ENCODE measurements around the gene STAG1. TPM values are rescaled to one million over a fixed set of nuclear protein-coding genes. Genes with fewer than 3 reads are reported as not detected.
"Not testable (repeated sequence)": the region's sequence is repeated elsewhere in the genome, so short reads cannot be mapped to it uniquely, and the experiment has no call there.

Gene STAG1
- total RNA-seq, 1 donor from 2014 or later, result 24.1 TPM

DNA sequence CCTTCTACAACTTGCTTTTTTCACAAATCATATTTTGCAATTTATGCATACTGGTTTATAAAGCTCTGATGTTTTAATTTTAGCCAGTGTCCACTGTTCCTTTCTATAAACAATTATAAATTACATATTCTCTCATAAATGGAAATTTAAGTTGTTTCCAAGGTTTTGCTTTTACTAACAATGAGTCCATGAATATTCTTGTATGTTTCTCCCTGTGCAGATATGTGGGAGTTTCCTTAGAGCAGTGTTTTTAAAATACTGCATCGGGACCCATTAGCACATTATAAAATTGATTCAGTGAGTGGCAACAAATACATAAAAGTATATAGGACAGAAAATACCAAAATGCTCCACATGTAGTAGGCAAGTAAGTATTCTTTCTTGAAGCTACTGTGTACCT is 266.4 kb downstream of the STAG1 start:
- H3K4me3 Mint-ChIP-seq (ENCODE audit: unreplicated experiment), result no peak overlapping the region
- FAIRE-seq, result no peak

GRCh38 chr3:136476280-136476679 is 275.9 kb downstream of the STAG1 start:
- Mint-ChIP-seq H3K9me3 (ENCODE audit: unreplicated experiment) (no peaks in the 10 kb centered on the region), H3K4me1 (ENCODE audit: low read depth, unreplicated experiment) (no peaks in the 10 kb centered on the region), H3K36me3 (ENCODE audit: low read depth, unreplicated experiment) (peaks cover 13% of the 10 kb centered on the region)

More for the DNA sequence above, 266.4 kb downstream of the STAG1 start:
- Histone ChIP-seq H3K9ac (ENCODE audit: low read length) (no peak overlapping the region), H3K79me2 (ENCODE audit: insufficient read depth, low read length) (no peaks in the 10 kb centered on the region), H3K27me3 (ENCODE audit: insufficient read depth, low read length) (no peaks in the 10 kb centered on the region), H3K9me3 (ENCODE audit: insufficient read depth, low read depth, low read length) (no peaks in the 10 kb centered on the region), H3K27ac (ENCODE audit: low read depth, low read length) (no peak overlapping the region), H3K4me2 (ENCODE audit: low read length) (no peak overlapping the region), H3K4me1 (ENCODE audit: insufficient read depth, low read length) (no peaks in the 10 kb centered on the region), H4K20me1 (ENCODE audit: insufficient read depth, low read length) (no peaks in the 10 kb centered on the region), H2AFZ (ENCODE audit: low read depth, low read length) (no peak overlapping the region), H3K36me3 (ENCODE audit: insufficient read depth, low read length) (no peaks in the 10 kb centered on the region), H3K4me3 (ENCODE audit: insufficient read depth, low read depth, low read length) (no peak overlapping the region)
- Mint-ChIP-seq H3K4me1 (ENCODE audit: low read depth, unreplicated experiment) (no peaks in the 10 kb centered on the region), H3K27ac (ENCODE audit: unreplicated experiment) (no peak overlapping the region), H3K9me3 (ENCODE audit: unreplicated experiment) (no peaks in the 10 kb centered on the region), H3K27me3 (ENCODE audit: low read depth, unreplicated experiment) (no peaks in the 10 kb centered on the region), H3K36me3 (ENCODE audit: low read depth, unreplicated experiment) (peaks cover 7% of the 10 kb centered on the region)
- DNase-seq (ENCODE audit: low read depth), result no peak
- TF ChIP-seq CTCF (IDR thresholded peaks at IDR 0.05; ENCODE audit: insufficient read depth, low read depth, low read length), result no peak
- TF ChIP-seq EZH2 (IDR thresholded peaks at IDR 0.05; ENCODE audit: insufficient read depth, low read length), result no peak

DNA sequence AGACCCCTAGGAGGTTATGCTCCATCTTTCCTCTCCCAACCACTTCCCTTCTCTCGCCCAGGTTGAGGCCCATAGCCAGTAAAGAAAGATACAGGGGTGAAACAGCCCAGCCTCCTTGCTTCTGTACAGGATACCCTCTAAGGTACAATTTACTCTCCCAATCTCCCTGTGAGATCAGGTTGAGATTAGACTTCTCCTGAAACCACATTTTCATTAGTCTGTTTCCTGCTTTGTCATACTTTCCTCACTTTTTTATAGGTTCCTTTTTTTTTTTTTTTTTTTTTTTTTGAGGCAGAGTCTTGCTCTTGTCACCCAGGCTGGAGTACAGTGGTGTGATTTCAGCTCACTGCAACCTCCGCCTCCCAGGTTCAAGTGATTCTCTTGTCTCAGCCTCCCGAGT is 277.3 kb downstream of the STAG1 start:
- not testable (repeated sequence) for FAIRE-seq; H3K4me3 ChIP-seq (ENCODE audit: insufficient read depth, low read depth, low read length); H3K4me3 Mint-ChIP-seq (ENCODE audit: unreplicated experiment); H2AFZ ChIP-seq (ENCODE audit: low read depth, low read length); H3K27me3 ChIP-seq (ENCODE audit: insufficient read depth, low read length); H3K4me1 Mint-ChIP-seq (ENCODE audit: low read depth, unreplicated experiment); H3K9me3 Mint-ChIP-seq (ENCODE audit: unreplicated experiment); H3K9me3 ChIP-seq (ENCODE audit: insufficient read depth, low read depth, low read length); H3K36me3 ChIP-seq (ENCODE audit: insufficient read depth, low read length); H3K4me2 ChIP-seq (ENCODE audit: low read length); DNase-seq (ENCODE audit: low read depth); H3K27me3 Mint-ChIP-seq (ENCODE audit: low read depth, unreplicated experiment); H3K79me2 ChIP-seq (ENCODE audit: insufficient read depth, low read length); H3K4me1 ChIP-seq (ENCODE audit: insufficient read depth, low read length); H3K9ac ChIP-seq (ENCODE audit: low read length); H3K27ac ChIP-seq (ENCODE audit: low read depth, low read length); H4K20me1 ChIP-seq (ENCODE audit: insufficient read depth, low read length); H3K27ac Mint-ChIP-seq (ENCODE audit: unreplicated experiment)
- H3K36me3 Mint-ChIP-seq (ENCODE audit: low read depth, unreplicated experiment), result peaks cover 22% of the 10 kb centered on the region

More at GRCh38 chr3:136476280-136476679, 275.9 kb downstream of the STAG1 start:
- Histone ChIP-seq H3K4me3 (ENCODE audit: insufficient read depth, low read depth, low read length) (no peak overlapping the region), H3K9ac (ENCODE audit: low read length) (no peak overlapping the region), H3K36me3 (ENCODE audit: insufficient read depth, low read length) (peaks cover 6% of the 10 kb centered on the region), H3K4me1 (ENCODE audit: insufficient read depth, low read length) (peaks cover 6% of the 10 kb centered on the region), H4K20me1 (ENCODE audit: insufficient read depth, low read length) (no peaks in the 10 kb centered on the region), H3K9me3 (ENCODE audit: insufficient read depth, low read depth, low read length) (no peaks in the 10 kb centered on the region), H3K27ac (ENCODE audit: low read depth, low read length) (no peak overlapping the region), H3K27me3 (ENCODE audit: insufficient read depth, low read length) (no peaks in the 10 kb centered on the region), H2AFZ (ENCODE audit: low read depth, low read length) (no peak overlapping the region), H3K4me2 (ENCODE audit: low read length) (no peak overlapping the region), H3K79me2 (ENCODE audit: insufficient read depth, low read length) (no peaks in the 10 kb centered on the region)
- FAIRE-seq, result no peak
- Mint-ChIP-seq H3K4me3 (ENCODE audit: unreplicated experiment) (no peak overlapping the region), H3K27me3 (ENCODE audit: low read depth, unreplicated experiment) (no peaks in the 10 kb centered on the region), H3K27ac (ENCODE audit: unreplicated experiment) (no peak overlapping the region)
- TF ChIP-seq EZH2 (IDR thresholded peaks at IDR 0.05; ENCODE audit: insufficient read depth, low read length), result no peak
- no peak for TF ChIP-seq CTCF (IDR thresholded peaks at IDR 0.05; ENCODE audit: insufficient read depth, low read depth, low read length)
- DNase-seq (ENCODE audit: low read depth), result no peak

All from astrocyte (in vitro differentiated cells and primary cell).